NT2/D1 (cell line): Measurements from ENCODE around the gene PPP1R1B.
"Not testable (repeated sequence)": the region's sequence is repeated elsewhere in the genome, so short reads cannot be mapped to it uniquely, and the experiment has no call there.

Experiments used
- DNase-seq: peaks from one replicate; pipeline ENCODE4 v3.0.0-alpha.2; 2011; ENCODE audit warnings: low read depth, low spot score
- H3K27me3 ChIP-seq: 2 replicates; pipeline ENCODE4 v1.6.0; 2011; ENCODE audit warnings: mild to moderate bottlenecking; ENCODE audit not compliant: insufficient read length, insufficient read depth
- H3K36me3 ChIP-seq: 2 replicates; pipeline ENCODE4 v1.6.1; 2011; ENCODE audit warnings: mild to moderate bottlenecking, low read length, mixed read lengths; ENCODE audit not compliant: insufficient read depth, insufficient read length
- H3K4me1 ChIP-seq: 2 replicates; pipeline ENCODE4 v1.5.1; 2011; ENCODE audit not compliant: insufficient read depth, insufficient read length
- H3K4me3 ChIP-seq: 2 replicates; pipeline ENCODE4 v1.5.1; 2011; ENCODE audit warnings: low read depth; ENCODE audit not compliant: insufficient read length
- H3K9ac ChIP-seq: 2 replicates; pipeline ENCODE4 v1.6.0; 2011; ENCODE audit warnings: low read depth; ENCODE audit not compliant: insufficient read length
- H3K9me3 ChIP-seq: 2 replicates; pipeline ENCODE4 v1.5.1; 2011; ENCODE audit warnings: mild to moderate bottlenecking, low read length; ENCODE audit not compliant: insufficient read depth
- SUZ12 ChIP-seq: IDR thresholded peaks from 2 replicates; pipeline ENCODE4 v1.6.1; 2011; ENCODE audit not compliant: insufficient read length, insufficient read depth; ENCODE audit errors: extremely low read depth
- YY1 ChIP-seq: IDR thresholded peaks from 2 replicates; pipeline ENCODE4 v1.6.1; 2011; ENCODE audit not compliant: insufficient read length, insufficient read depth
- ZNF274 ChIP-seq: IDR thresholded peaks from 2 replicates; pipeline ENCODE4 v1.6.1; 2011; ENCODE audit warnings: mild to moderate bottlenecking, low read depth, low read length

PPP1R1B gene

GRCh38 chr17:39626171-39627046 lies at the start of gene PPP1R1B:
PPP1R1B (plus strand) TSS chr17:39626952; CDS start chr17:39627393, 441 bp downstream.
- Histone ChIP-seq H3K36me3 (no peaks in the 10 kb centered on the region), H3K27me3 (peaks cover 52% of the 10 kb centered on the region), H3K4me3 (peak within 1 kb of the TSS; percentile 61), H3K9ac (peak within 1 kb of the TSS; percentile 69), H3K4me1 (peaks cover 27% of the 10 kb centered on the region), H3K9me3 (no peaks in the 10 kb centered on the region)
- DNase-seq: no peak
- no peak for TF ChIP-seq SUZ12
- TF ChIP-seq ZNF274: no peak
- no peak for TF ChIP-seq YY1

GRCh38 chr17:39578272-39578671 lies 48.5 kb upstream of the PPP1R1B start:
- H3K4me1 ChIP-seq: peaks cover 17% of the 10 kb centered on the region
- no peak overlapping the region for H3K4me3 ChIP-seq
- no peaks in the 10 kb centered on the region for H3K36me3 ChIP-seq
- no peak for TF ChIP-seq SUZ12
- no peak for TF ChIP-seq ZNF274
- no peak for TF ChIP-seq YY1
- DNase-seq: no peak
- no peaks in the 10 kb centered on the region for H3K9me3 ChIP-seq
- H3K27me3 ChIP-seq: peaks cover 14% of the 10 kb centered on the region
- H3K9ac ChIP-seq: no peak overlapping the region

GRCh38 chr17:39579318-39580081 lies 47.3 kb upstream of the PPP1R1B start:
- peak overlapping the region; percentile 8 for H3K9ac ChIP-seq
- DNase-seq: peak; percentile 61
- H3K4me3 ChIP-seq: no peak overlapping the region
- H3K9me3 ChIP-seq: no peaks in the 10 kb centered on the region
- no peaks in the 10 kb centered on the region for H3K36me3 ChIP-seq
- TF ChIP-seq ZNF274: no peak
- TF ChIP-seq SUZ12: no peak
- TF ChIP-seq YY1: no peak
- H3K4me1 ChIP-seq: peaks cover 17% of the 10 kb centered on the region
- peaks cover 14% of the 10 kb centered on the region for H3K27me3 ChIP-seq

- no peaks in the 10 kb centered on the region for H3K9me3 ChIP-seq
- no peak for DNase-seq
- TF ChIP-seq YY1: no peak
- no peak for TF ChIP-seq ZNF274
- no peak for TF ChIP-seq SUZ12
- H3K27me3 ChIP-seq: peaks cover 10% of the 10 kb centered on the region
- no peak overlapping the region for H3K4me3 ChIP-seq
- H3K9ac ChIP-seq: peak overlapping the region; percentile 8
- H3K4me1 ChIP-seq: peaks cover 14% of the 10 kb centered on the region
- no peaks in the 10 kb centered on the region for H3K36me3 ChIP-seq
Measured at GRCh38 chr17:39580082-39580468, 46.7 kb upstream of the PPP1R1B start.

- Histone ChIP-seq H3K4me1 (peaks cover 14% of the 10 kb centered on the region), H3K36me3 (no peaks in the 10 kb centered on the region), H3K27me3 (peaks cover 2% of the 10 kb centered on the region), H3K9me3 (no peaks in the 10 kb centered on the region), H3K4me3 (no peak overlapping the region), H3K9ac (peak overlapping the region; percentile 51)
- TF ChIP-seq YY1 (no peak), SUZ12 (no peak), ZNF274 (no peak)
- no peak for DNase-seq
Measured at GRCh38 chr17:39581071-39581758, 45.5 kb upstream of the PPP1R1B start.

- Histone ChIP-seq H3K4me3 (no peak overlapping the region), H3K27me3 (peaks cover 2% of the 10 kb centered on the region), H3K4me1 (peaks cover 14% of the 10 kb centered on the region), H3K9me3 (no peaks in the 10 kb centered on the region), H3K36me3 (no peaks in the 10 kb centered on the region), H3K9ac (no peak overlapping the region)
- no peak for DNase-seq
- TF ChIP-seq YY1 (no peak), SUZ12 (no peak), ZNF274 (no peak)
Measured at GRCh38 chr17:39581759-39582085, 45.0 kb upstream of the PPP1R1B start.

GRCh38 chr17:39582658-39583057 lies 44.1 kb upstream of the PPP1R1B start:
- no peak for DNase-seq
- Histone ChIP-seq H3K9me3 (no peaks in the 10 kb centered on the region), H3K4me1 (peaks cover 14% of the 10 kb centered on the region), H3K36me3 (no peaks in the 10 kb centered on the region), H3K9ac (no peak overlapping the region), H3K4me3 (no peak overlapping the region), H3K27me3 (peaks cover 4% of the 10 kb centered on the region)
- TF ChIP-seq YY1: no peak
- TF ChIP-seq ZNF274: no peak
- TF ChIP-seq SUZ12: no peak

- H3K4me1 ChIP-seq, H3K4me3 ChIP-seq, H3K36me3 ChIP-seq, H3K9ac ChIP-seq, H3K9me3 ChIP-seq, DNase-seq: not testable (repeated sequence)
- peaks cover 66% of the 10 kb centered on the region for H3K27me3 ChIP-seq
Measured at GRCh38 chr17:39590180-39590579, 36.6 kb upstream of the PPP1R1B start.
